HG02610 (cell line): ENCODE results near the gene LARP1.
A peak's percentile ranks its signal among the peaks of the same experiment; 100 is the strongest.
"Not testable (repeated sequence)": the region's sequence is repeated elsewhere in the genome, so short reads cannot be mapped to it uniquely, and the experiment has no call there.

ENCODE experiments used
- ATAC-seq: cut with Tn5 transposase; IDR thresholded peaks from one replicate; pipeline ENCODE4 v1.9.1; 2021; ENCODE audit warnings: mild to moderate bottlenecking, moderate library complexity; ENCODE audit not compliant: unreplicated experiment

The LARP1 gene

DNA sequence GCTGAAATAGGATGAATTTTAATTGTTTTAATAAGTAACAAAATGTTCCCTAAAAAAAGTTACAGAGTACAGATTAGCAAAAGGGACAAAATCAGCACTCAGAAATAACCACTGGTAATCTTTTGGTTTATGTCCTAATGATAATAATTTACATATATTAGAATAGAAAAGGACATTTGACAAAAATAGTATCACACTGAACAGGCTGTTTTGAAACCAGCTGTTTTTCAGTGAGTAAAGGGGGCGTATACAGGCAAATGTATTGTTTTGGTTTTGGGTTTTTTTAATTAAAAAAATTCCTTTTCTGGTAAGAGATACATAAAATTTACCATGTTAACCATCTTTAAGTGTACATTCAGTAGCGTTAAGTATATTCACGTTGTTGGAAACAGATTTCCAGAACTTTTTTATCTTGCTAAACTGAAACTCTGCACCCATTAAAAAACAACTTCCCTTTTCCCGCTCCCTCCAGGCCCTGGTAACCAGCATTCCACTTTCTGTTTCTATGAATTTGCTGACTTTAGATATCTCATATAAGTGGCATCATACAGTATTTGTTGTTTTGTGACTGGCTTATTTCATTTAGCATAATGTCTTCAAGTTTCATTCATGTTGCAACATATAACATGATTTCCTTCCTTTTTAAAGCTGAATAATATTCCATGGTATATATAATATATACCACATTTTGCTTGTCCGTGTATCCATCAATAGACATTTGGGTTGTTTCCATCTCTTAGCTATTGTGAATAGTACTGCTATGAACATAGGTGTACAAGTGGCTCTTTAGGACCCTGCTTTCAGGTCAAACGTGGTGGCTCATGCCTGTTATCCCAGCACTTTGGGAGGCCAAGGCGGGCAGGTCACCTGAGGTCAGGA lies 20.6 kb upstream of the LARP1 start:
- ATAC-seq: no peak

DNA sequence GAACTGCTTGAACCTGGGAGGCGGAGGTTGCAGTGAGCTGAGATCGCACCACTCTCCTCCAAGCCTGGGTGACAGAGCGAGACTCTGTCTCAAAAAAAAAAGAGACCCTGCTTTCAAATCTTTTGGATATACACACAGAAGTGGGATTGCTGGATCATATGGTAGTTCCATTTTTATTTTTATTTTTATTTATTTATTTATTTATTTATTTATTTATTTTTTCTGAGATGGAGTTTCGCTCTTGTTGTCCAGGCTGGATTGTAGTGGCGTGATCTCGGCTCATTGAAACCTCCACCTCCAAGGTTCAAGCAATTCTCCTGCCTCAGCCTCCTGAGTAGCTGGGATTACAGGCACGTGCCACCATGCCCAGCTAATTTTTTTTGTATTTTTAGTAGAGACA lies 19.8 kb upstream of the LARP1 start:
- not testable (repeated sequence) for ATAC-seq

DNA sequence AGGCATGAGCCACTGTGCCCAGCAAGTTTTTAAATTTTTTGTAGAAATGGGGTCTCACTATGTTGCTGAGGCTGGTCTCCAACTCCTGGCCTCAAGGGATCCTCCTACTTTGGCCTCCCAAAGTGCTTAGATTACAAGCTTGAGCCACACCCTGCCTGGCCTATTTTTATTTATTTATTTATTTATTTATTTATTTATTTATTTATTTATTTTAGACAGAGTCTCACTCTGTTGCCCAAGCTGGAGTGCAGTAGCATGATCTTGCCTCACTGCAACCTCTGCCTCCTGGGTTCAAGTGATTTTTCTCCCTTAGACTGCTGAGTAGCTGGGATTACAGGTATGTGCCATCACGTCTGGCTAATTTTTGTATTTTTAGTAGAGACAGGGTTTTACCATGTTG lies 18.8 kb upstream of the LARP1 start:
- ATAC-seq: not testable (repeated sequence)

DNA sequence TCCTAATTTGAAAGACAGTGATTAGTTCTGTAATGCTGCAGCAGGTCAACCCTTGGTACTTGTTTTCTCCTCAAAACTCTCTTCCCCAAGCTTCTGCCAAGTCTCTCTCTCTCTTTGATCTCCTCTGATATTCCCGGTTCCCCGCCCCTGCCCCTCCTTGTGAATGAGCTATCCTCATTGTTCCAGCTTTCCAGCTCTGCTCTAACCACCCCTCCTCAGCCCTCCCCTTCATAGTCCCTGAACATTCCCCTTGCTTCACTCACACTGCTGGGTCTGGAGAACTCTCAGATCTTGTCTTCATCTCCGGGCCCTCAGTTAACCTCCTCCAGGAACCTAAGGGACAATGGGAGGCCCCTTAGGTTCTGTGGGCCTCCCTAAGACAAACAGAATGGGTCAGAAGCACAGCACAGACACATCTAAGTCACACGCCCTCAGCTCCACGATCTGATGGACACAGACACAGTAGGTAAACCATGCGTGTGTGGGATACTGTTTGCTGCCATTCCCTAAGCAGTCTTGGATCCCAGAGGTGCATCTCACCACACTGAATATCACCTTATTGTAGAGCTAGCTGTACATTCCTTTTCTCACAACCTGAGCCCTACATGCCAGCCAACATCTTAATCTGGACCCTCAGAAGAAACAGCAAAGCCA lies 17.4 kb upstream of the LARP1 start:
- ATAC-seq: no peak

DNA sequence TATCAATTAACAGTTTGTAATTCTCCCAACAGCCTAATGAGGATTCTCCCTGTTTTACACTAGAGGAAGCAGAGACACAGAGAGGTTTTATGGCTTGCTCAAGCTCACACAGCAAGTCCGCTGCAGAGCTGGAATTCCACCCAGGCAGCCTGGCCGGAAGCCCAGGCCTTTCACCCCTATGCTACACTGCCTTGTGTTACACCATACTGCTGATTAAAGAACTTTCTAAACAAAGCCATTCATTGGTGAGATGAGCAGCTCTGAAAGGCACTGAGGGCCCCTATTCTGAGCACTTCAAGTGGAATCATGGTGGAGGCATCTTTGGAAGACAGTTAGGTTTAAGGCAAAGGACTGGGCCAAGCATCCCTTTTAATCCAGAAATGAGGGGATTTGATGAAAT lies 14.7 kb upstream of the LARP1 start:
- ATAC-seq: no peak

DNA sequence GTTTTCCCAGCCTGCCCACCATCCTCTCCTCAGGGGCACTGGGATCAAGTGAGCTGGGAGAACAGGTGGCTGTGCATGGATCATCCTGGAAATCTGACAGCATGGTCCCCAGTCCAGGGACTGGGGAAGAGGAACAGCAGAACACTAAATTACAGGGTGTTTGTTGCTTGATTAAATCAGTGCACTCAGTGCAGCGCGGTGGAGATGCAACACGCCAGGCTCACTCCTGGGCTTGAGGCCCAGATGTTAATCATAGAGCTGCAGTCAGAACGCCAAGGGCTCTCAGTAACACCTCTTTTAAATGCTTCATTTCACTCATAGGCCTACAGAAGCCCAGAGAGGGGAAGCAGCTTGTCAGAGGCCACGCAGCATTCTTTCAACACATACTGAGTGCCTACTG lies 14.2 kb upstream of the LARP1 start:
- ATAC-seq: no peak

DNA sequence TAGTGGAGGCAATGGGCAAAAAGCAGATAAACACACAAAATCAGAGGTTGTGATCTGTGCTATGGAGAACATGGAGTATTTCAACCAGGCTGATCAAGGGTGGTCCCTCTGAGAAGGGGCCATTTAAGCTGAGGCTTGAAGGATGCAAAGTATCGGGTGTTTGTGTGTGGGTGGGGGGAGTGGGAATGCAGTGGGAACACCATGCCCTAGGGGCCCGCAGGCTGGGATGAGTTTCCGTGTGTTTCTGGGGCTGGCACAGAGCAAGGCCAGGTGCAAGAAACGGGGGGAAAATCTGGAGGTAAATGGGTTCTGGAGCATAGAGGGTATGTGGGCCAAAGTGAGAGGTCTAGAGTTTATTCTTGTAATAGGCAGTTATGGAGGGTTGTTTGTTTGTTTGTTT lies 13.8 kb upstream of the LARP1 start:
- no peak for ATAC-seq

DNA sequence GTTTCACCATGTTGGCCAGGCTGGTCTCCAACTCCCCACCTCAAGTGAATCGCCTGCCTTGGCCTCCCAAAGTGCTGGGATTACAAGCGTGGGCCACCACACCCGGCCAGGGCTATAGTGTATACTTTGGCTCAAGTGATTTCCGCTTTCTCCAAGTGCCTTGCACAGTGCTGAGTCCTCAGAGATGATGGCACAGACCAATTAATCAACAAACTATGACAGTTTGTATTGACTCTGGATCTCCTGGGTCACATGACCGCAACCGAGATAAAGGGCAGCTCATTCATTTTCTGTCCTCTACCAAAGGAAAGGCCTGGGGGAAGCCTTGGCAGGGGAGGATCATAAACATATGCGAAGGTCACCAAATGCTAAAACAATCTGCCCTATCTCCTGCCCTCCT lies 11.4 kb upstream of the LARP1 start:
- no peak for ATAC-seq

DNA sequence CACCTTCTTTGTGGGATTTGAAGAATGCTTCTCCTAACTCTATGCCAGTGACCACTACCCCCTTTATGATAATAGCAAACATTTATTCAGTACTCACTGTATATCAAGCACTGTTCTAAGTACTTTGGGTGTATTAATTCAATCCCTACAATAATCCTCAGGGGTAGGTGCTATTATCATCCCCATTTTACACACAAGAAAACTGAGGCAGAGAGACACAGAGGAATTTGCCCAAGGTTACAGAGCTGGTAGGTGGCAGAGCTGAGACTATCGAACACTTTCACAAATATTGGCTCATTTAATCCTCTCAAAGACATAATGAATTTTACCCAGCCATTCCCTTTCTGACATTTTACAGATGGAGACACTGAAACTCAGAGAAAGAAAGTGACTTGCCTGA lies 9.8 kb upstream of the LARP1 start:
- ATAC-seq: no peak

DNA sequence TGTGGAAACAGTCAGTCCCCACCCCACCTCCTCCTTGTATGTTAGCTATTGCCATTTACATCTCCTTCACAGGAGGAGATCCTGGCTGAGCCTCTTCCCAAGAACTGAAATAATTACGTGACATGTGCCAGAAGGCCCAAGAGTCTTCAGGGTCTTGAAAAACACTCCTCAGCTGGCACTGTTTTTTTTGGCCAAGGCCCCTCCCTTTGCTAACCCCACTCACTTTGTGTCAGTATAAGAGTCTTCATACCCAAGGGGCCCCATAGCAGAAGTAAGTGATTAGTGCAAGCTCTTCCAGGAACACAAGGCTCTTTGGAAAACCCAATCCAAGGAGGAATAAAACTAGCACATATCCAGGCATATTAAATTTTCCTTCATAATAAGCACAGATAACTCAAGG lies 5.7 kb upstream of the LARP1 start:
- no peak for ATAC-seq

DNA sequence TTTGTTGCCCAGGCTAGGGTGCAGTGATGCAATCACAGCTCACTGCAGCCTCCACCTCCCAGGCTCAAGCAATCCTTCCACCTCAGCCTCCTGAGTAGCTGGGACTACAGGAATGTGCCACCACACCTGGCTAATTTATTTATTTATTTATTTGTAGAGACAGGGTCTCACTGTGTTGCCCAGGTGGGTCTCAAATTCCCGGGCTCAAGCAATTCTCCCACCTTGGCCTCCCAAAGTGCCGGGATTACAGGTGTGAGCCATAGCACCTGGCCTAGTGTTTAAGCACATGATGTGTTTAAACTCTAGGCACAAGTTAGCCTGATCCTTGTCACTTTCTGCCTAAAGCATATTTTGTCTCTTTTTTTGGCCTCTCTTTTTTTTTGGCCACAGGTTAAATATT lies 4.5 kb upstream of the LARP1 start:
- ATAC-seq: not testable (repeated sequence)

DNA sequence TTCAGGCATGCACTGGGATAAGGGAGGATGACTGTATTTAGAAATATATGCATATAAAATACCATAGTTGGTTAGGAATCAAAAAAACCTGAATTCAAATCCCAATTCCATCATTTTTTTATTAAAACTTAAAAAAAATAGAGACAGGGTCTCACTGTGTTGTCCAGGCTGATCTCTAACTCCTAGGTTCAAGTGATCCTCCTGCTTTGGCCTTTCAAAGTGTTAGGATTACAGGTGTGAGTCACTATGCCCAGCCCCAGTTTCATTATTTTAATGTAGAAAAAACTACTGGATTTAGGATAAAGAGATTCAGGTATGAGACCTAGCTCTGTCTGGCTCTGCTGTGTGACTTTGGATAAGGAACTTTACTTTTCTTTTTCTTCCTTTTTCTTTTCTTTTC lies 3.3 kb upstream of the LARP1 start:
- ATAC-seq: no peak

DNA sequence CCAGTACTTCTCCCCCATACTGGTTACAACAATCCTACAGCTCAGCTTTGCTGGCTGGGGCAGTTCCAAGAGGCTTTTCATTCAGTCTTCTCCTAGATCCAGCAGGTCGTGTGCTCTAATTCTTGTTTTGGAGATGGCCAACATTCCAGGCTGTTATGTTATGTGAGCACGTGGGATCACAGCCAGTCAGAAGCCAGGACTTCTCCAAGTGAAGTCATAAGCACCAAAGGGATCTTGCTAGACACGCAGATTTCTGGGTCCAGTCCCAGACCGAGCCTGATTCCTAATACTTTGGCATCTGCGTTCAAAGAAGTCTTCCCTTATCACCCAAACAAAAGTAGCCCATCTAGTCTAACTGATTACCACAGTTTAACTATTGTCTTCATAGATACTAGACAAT lies 1.4 kb upstream of the LARP1 start:
- ATAC-seq: no peak

DNA sequence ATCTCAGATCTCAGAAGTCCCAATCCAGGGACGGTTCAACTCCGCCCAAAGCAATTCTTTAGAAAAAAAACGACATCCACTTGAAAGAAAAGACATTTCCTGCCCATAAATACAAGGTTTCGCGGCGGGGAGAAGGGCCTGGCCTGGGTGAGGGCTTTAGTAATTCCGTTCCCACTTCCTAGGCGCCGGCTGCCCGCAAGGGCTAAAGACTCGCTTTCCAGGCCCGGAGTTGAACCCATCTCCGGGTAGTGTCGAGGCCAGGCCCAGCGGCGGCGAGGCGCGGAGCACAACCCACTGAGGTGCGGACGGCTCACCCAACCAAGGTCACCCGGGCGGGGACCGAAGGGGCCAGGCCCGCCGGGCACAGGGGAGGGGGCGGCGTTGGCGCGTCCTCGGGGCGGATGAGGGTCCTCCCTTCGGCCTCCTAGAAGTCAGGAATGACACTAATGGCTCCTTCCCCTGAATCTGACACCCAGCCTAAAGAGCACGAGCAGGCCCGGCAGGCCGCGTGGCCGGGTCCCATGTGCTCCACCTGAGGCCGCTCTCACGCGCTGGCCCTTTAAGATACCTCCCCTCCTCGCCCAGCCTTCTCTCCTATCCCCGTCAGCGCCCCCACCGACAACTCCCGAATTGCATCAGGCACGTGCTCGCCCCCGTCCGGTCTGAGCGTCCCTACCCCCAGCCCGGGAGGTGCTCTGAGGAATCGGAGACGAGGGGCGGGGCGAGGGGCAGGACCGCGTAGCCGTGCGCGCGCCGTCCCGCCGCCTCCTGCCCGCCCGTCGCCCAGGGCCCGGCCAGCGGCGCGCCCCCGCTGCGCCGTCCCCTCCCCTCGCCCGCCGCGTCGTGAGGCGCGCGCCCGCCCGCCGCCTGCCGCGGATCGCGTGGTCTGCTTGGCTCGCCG lies 467 bp upstream of the LARP1 start:
- ATAC-seq: peak; percentile 95

DNA sequence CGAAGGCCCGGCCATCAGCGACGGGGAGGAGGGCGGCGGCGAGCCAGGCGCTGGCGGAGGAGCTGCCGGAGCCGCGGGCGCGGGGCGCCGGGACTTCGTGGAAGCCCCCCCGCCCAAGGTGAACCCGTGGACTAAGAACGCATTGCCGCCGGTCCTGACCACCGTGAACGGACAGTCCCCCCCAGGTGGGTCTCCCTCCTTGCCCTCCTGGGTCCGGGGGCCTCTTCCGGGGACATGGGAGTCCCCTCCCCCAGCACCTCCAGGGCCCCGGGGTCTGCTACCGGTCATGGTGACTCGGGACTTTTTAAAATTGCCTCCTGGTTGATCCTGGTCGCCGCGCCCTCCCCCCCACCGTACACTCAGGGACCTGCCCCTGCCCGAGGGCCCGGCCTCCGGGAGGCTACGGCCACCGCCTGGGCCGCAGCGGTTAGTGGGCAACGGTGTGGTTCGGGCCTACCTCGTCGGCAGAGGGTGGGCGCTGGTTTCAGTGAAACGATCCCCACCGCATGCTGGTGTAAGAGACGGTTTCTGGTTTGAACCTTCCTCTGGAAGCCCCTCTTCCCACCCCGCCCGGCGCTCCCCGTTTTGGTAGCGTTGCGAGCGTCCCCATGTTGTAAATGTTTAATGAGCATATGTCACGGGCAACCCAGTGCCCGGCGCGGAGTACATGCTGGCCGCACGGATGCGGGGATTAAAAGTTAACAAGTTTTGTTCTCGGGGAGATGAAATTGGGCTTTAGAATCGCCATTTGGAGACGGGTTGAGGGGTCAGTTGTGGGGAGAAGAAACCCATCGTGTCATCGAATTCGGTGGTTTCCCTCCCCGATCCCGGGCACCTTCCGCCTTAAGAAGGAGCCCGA lies 1.1 kb downstream of the LARP1 start:
- ATAC-seq: no peak

DNA sequence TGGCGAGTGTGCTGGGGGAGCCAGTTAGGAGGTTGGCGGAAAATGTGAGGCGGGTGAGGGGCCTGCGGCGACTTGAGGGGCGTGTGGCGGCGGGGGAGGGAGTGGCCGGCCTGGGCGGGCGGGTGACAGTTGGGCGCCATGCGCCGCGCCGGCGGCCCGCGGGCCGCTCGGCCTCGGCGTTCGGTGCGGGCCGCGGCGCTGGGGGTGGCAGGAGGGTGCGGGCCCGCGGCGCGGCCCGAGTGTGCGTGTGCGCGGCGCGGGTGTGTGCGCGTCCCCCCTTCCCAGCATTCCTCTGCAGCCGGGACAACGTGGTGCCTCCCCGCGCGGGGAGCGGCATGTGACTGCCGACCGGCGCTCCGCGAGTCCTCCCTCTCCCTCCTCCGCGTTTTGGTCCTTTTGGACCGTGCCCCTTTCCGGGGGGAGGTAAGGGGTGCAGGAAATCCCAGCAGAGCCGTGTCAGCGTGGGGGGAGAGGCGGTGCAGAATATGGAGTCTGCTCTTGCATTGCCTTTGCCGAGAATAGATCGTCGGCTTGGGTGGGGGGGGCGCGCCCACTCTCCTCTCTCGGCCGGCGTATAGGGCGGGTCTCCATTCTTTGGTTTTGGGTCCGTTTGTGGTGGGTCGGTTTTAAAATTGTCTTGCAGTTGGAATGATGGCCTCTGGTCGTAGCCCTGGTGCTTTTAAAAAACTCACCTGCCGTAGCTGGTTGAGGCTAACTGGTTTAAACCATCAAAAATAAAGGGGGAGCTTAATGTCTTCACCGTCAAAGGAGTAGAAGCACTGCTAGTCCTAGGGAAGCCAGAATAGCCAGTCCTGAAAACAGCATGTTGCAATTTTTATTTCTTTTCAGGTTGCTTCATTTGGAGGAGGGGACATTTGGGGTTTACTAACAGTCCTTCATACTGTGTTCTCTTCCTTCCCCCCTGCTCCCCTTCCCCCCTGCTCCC lies 2.0 kb downstream of the LARP1 start:
- no peak for ATAC-seq

DNA sequence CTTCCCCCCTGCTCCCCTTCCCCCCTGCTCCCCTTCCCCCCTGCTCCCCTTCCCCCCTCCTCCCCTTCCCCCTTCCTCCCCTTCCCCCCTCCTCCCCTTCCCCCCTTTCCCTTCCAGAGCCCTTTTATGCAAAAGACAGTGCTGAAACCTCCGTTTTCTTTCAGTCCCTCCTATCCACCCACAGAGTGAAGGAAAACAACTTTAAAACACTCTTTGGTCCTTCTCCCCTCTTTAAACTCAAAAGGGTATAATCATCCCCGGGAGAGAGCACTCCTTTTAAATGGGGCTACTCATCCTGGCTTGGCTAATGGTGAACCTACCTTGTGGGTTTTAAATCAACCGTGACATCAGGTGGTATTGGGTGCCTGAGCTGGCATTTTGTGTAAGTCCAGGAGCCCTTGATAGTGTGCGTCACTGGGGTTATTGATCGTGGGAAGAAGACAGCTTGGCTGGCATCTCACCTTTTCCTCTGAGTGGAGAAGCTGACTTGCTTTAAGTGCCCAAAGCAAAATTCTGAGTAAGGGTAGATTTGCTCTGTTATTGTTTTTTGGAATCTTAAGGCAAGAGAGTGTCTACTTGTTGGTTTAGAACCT lies 2.7 kb downstream of the LARP1 start:
- ATAC-seq: no peak

DNA sequence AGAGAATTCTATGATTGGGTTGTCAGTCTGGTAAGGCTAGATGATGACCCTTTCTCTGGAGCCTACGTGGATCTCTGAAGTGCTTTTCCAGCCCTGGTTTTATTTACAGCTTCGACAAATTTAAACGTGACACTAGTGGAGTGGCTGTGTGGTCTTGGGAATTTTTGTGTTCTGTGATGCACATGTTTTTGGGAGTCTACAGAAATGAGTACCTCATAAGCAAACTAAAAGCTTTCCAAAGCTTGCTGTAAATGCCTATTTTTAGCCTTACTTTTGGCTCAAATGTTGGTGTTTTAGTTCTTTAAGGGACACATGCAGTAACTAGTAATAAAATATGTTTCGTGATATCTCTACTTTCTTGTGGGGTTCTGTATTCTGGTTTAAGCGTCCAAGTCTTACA lies 3.3 kb downstream of the LARP1 start:
- ATAC-seq: no peak

DNA sequence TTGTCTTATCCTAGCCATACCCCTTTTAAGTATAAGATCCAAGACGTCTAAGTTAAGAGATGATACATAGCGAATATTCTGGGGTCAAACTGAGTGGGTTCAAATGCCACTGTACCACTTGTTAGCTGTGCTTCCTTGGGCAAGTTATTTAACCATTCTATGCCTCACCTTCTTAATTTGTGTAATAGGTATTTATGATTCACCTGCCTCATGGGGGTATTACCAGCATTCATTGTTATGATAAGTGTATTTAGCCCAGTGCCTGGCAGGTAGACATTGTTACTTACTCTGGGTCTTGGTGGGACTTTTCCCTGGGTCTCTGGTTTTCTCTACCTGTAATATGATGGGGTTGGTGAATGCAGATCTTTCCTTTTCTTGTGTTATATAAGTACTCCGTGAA lies 3.8 kb downstream of the LARP1 start:
- no peak for ATAC-seq
